GM21723 (cell line): ENCODE measurements around the gene NDUFA8.
"Not testable (repeated sequence)": the region's sequence is repeated elsewhere in the genome, so short reads cannot be mapped to it uniquely, and the experiment has no call there.

Source experiments
- ATAC-seq: cut with Tn5 transposase; IDR thresholded peaks from one replicate; pipeline ENCODE4 v1.9.1; 2021; ENCODE audit warnings: mild to moderate bottlenecking, moderate library complexity; ENCODE audit not compliant: unreplicated experiment

The NDUFA8 gene

DNA sequence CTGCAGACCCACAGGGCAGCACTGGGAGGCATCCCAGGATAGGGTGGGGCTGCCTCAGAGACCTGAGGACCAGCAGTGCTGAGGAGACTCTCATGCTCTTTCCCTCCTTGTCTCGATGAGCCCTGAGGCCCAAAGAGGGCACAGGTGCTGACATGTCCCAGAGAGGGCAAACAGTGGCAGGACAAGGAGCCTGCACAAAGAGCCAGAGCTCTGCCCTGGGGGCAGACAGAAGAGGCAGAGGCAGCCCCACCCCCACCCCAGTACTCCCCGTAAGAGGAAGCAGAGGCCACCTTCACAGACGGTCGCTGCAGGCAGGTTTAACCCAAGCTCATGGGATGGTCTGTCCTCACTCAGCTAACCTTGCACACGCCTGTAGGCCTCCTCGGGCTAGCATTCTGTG is 37.1 kb downstream of the NDUFA8 start:
- ATAC-seq, result no peak

DNA sequence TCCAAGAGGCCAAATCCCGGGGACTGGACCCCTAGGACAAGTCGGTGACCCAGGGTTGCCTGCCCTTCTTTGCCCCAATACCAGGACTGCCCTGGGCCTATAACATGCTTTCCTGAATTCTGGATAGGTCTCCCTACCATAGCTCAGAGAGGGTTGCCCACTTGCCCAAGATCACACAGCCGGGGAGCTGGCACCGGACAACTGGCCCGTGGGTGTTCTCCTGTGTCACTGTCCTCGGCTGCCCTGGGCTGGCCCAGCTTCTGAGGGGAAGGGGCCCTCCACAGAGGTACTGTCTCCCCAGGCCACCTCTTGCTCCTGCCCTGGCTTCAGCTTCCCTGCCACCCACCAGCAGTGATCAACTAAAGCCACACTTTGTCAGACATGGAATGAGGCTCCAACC is 37.6 kb downstream of the NDUFA8 start:
- ATAC-seq, result no peak

DNA sequence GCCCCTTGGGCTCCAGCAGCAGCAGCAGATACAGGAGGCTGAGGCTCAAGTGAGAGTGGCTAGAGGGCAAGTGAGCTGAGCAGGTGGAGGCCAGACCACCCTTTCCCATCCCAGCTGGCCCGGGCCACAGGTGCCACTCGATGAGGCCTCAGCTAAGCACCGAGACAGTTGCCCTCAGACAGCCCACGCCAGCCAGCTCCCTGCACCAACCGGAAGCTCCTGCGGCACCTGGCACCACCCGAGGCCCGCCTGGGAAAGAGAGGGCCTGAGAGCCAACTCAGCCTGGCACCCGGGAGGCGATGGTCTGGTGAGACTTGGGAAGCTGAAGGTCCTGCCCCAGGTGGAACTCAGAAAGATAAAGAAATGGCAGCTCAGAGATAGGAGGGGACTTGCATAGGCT is 38.2 kb downstream of the NDUFA8 start:
- ATAC-seq, result no peak

DNA sequence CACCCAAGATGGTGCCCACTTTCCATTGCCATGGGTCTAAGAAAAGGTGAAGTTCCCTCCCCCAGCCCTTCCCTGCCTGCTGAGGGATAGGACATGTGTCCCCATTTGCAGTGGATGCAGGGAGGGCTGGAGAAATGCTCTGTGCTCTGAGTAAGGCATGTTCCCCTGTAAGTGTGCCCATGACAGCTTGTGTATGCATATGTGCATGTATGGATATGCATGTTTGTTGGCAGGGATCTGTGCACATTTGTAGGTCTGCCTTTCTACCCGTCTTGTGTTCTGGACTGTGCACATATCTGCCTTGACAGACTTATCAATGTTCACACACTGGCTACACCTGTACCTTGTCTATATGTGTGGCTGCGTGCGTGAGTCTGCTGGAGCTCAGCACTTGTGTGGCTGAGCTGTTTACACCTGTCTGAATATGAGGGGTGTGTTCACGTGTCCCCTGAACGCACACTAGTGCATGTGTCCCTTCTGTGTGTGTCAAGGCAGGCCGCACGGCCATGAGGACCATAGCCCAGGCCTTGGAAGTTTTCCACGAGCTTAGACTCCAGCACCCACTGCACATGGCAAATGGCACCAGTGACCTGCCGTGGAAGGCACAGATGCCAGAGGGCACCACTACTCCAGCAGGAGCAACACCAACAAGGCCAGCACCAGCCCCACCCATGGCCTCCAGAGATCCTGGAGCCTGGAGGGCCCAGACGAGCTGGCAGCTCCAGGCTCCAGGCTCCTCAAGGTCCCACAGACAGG is 39.1 kb downstream of the NDUFA8 start:
- ATAC-seq, result no peak

GRCh38 chr9:122119721-122120120 is 39.9 kb downstream of the NDUFA8 start:
- no peak for ATAC-seq

- ATAC-seq, result no peak
Observed at GRCh38 chr9:122119166-122119521, 40.4 kb downstream of the NDUFA8 start.

- ATAC-seq, result no peak
Observed at GRCh38 chr9:122118343-122119165, 41.0 kb downstream of the NDUFA8 start.

DNA sequence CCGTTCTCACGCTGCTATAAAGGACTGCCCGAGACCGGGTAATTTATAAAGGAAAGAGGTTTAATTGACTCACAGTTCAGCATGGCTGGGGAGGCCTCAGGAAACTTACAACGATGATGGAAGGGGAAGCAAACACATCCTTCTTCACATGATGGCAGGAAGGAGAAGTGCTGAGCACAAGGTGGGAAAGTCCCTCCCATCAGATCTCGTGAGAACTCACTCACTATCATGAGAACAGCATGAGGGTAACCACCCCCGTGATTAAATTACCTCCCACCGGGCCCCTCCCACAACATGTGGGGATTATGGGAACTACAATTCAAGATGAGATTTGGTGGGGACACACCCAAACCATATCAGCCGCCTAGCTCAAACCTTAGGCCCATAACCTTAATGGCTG is 42.3 kb downstream of the NDUFA8 start:
- not testable (repeated sequence) for ATAC-seq

DNA sequence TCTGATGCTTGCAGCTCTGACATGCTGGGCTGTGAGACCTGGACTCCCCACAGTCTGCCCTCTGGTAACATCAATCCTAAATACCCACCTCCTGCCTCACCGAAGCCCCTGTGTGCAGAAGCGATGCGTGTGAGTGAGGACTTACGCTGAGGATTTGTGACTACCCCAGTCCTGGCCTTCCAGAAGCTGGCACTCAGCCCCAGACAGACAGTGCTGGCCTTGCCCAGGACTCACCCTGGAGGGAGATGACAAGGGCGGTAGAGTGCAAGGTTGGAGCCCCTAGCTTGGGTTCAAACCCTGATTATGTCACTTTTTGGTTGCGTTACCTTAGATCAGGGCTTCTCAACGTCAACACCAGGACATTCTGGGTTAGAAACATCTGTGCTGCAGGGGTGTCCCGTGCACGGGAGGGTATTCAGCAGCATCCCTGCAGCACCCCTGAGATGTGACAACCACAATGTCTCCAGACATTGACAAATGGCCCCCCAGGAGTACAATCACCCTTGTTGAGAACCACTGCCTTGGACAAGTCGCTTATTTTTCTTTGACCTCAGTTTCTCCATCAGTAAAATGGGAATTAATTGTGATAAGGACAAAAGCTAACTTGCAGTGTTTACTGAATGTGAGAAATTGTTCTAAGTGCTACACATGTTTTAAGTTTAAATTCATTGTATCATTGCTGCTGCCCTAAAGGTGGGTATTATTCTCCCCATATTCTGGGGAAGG is 43.0 kb downstream of the NDUFA8 start:
- no peak for ATAC-seq

- no peak for ATAC-seq
Observed at GRCh38 chr9:122116040-122116439, 43.5 kb downstream of the NDUFA8 start.

- no peak for ATAC-seq
Observed at GRCh38 chr9:122115176-122116035, 44.2 kb downstream of the NDUFA8 start.

DNA sequence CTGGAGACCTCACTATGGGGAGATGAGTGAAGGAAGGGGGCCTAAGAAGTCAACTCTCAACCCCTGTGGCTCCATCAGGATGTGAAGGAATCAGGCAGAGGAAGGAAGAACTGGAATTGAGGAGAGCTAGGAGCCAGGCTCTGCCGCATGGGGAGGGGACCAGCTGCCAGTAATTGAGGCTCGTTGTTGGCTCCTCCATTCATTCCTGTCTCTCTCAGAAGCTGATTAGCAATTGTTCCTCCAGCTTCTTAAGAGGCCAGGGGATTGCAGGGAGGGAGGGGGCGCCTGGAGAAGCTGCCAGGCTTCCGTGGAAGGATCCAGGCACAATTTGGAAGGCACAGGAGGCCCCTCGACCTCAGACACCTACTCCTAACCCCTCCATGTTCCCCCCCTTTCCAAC is 46.0 kb downstream of the NDUFA8 start:
- ATAC-seq, result no peak

DNA sequence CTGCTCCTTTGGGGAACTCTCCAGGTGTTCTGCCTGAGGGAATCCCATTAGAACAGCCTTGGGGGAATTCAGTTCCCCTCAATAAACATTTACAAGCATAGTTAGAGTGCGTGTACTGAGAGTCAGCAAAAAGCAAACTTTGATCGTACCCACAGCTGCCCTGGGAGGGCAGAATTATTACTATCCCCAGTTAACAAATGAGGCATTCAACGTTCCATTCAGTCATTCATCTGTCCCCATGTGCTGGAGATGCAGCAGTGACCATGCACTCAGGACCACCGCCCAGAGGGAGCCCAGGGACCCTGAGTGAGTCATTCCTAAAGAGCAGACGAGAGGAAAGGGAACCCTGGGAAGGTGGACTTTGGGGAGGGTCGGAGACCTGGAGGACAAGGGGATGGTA is 47.3 kb downstream of the NDUFA8 start:
- ATAC-seq, result no peak

- ATAC-seq, result no peak
Observed at GRCh38 chr9:122111413-122112085, 48.0 kb downstream of the NDUFA8 start.

GRCh38 chr9:122110100-122110833 is 49.3 kb downstream of the NDUFA8 start:
- no peak for ATAC-seq

DNA sequence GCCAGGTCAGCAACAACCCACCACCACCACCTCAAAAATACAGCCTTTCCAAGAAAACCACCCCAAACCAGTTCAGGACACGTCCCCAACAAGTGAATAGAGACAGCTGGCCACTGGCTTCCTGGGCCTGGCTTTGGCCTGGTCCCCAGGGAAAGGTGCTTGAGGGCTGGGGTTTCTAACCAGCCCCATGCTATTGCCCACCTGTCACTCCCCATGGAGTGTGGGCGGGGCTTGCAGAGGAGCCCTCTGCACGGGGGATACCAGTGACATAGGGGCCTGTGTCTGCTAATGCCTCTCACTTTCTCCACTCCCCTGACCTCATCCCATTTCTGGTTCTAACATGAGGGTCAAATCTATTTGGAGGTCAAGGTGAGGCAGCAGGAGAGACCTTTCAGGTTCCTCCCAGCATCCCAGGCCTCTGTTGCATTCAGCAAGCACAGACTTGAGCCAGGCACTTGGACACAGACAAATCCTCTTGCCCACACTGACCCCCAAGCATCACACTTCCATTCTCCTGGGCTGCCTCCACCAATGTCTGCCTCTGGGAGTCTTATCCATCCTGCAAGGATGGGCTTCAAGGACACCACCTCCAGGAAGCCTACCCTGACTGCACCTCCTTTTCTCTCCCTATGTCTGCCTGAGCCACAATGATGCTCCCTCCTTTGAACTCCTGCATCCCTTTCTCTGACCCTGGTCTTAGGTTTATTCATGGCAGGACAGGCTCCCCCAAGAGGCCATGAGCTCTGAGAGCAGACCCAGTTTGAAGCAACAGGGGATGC is 50.4 kb downstream of the NDUFA8 start:
- ATAC-seq, result no peak

DNA sequence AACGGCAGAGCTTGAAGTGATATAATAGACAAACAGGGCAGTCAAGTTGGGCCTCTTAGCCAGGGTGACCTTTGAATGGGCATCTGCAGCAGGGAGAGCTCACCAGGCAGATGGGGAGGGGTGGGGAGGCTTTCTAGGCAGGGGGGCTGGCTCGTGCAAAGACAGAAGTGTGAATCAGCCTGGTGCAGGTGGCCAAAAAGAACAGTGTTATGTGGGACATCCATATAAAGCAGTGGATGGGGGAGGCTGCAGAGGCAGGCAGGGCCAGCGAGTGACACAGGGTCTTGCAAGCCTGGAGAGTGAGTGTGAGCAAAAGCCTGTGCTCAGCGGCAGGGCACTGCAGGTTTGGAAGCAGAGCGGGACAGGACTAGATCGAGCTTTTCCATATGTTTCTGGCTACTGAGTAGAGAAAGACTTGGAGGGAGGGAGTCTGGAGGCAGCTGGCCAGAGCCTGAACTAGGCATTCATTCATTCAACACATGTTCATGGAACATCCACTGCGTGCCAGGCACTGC is 52.2 kb downstream of the NDUFA8 start:
- no peak for ATAC-seq

- no peak for ATAC-seq
Observed at GRCh38 chr9:122106576-122106975, 53.0 kb downstream of the NDUFA8 start.

GRCh38 chr9:122103985-122104384 is 55.6 kb downstream of the NDUFA8 start:
- no peak for ATAC-seq
